Psoas muscle (tissue), 8 donors: ENCODE measurements around the gene ZFHX3. TPM values are rescaled to one million over a fixed set of nuclear protein-coding genes. Genes with fewer than 3 reads are reported as not detected.

Experiments
- ATAC-seq, 4 donors: fragments of 200-7000 bp; cut with Tn5 transposase; one replicate each; pipeline ENCODE4 v1.9.1; 2020; ENCODE audit warnings: moderate library complexity in 3 of 4, mild to moderate bottlenecking in 2 of 4
- DNase-seq, 2 donors: peaks; one replicate each; pipeline ENCODE4 v3.0.0-alpha.2; 2020
- H3K27ac ChIP-seq: fragments of 200-600 bp; one replicate; pipeline ENCODE4 v1.8.0; 2022
- H3K27me3 ChIP-seq, 3 donors: fragments of 200-600 bp in 1 of 3; one replicate each; pipeline versions ENCODE4 v1.6.1 to v1.8.0; 2013 to 2022; ENCODE audit warnings: low read length in 2 of 3, mild to moderate bottlenecking in 2 of 3, moderate library complexity in 1 of 3; ENCODE audit not compliant: insufficient read depth in 3 of 3
- H3K36me3 ChIP-seq, 2 donors: fragments of 200-600 bp in 1 of 2; one replicate each; pipeline versions ENCODE4 v1.6.1 to v1.8.0; 2013 to 2022; ENCODE audit warnings: low read depth in 1 of 2, mild to moderate bottlenecking in 1 of 2, moderate library complexity in 1 of 2; ENCODE audit not compliant: insufficient read depth in 1 of 2
- H3K4me1 ChIP-seq: fragments of 200-600 bp; one replicate; pipeline ENCODE4 v1.8.0; 2022
- H3K4me3 ChIP-seq: fragments of 200-600 bp; one replicate; pipeline ENCODE4 v1.8.0; 2022; ENCODE audit warnings: mild to moderate bottlenecking
- H3K9me3 ChIP-seq: fragments of 200-600 bp; one replicate; pipeline ENCODE4 v1.8.0; 2022
- CTCF ChIP-seq: fragments of 200-600 bp; IDR thresholded peaks from one replicate; pipeline ENCODE4 v1.8.0; 2022; ENCODE audit warnings: antibody characterized with exemption
- WGBS, 3 donors: extraction: QIAGEN DNeasy Blood & Tissue Kit; methylation state at CpG; one replicate each; pipeline versions ENCODE4 v1.1.6 to v1.1.7; 2013; 5-methylcytosine and 5-hydroxymethylcytosine counted together
- intact Hi-C, 2 donors: fragments of 100-400 bp; cut with DNase I; formaldehyde crosslinking; loops; one replicate each; pipeline versions ENCODE4 v1.11.0 to v1.14.2; 2022
- polyA plus RNA-seq, 3 donors: library from polyadenylated mRNA; stranded (reverse); fragments of 200-250 nt; gene quantifications; one replicate each; pipeline ENCODE4 v1.2.3, GENCODE V29; 2013
- total RNA-seq, 4 donors: library from RNA; stranded (reverse); fragmentation: NEBNext Ultra II Directional in 2 of 4; extraction: Animal tissue kit (Norgen Biotek cat#: 25700) in 2 of 4; gene quantifications; one replicate each; pipeline versions ENCODE4 v1.2.1 to v1.2.4, GENCODE V29; 2021 to 2023
- donor health status: healthy with polysubstance abuse.
- donor health status: DM: no; HTN: no; CAD: no; lungs with moderate emphysema.
- donor health status: Bipolar disorder and iron deficiency.
- donor health status: healthy.
- donor health status: DM: yes; HTN: yes; CAD: no.
- donor health status: DM: no; HTN: no; CAD: no.
- donor health status: DM: no; HTN: no; CAD: no.
- donor health status: DM: yes; HTN: yes; CAD: no.

ZFHX3 gene
- total and polyA plus RNA-seq, 7 donors: 3.3 to 36.9 (median 11.5) TPM

- H3K4me1 ChIP-seq: peaks cover 8% of the 10 kb centered on the region
- peak; percentile 68 to 87 for DNase-seq
- peak; percentile 88 to 93 (median 91) for ATAC-seq
- H3K27me3 ChIP-seq: no peaks in the 10 kb centered on the region
- no peak for TF ChIP-seq CTCF
- H3K36me3 ChIP-seq: no peaks in the 10 kb centered on the region
- 62 to 71% (median 64%) methylated on average over 19 of the region's 19 CpGs for WGBS, 3 donors
- H3K27ac ChIP-seq: peak overlapping the region; percentile 51
- intact Hi-C loops: no loop called here
- H3K9me3 ChIP-seq: no peaks in the 10 kb centered on the region
- no peak overlapping the region for H3K4me3 ChIP-seq
Observed at GRCh38 chr16:72908362-72909167, 139.4 kb downstream of the ZFHX3 start.

GRCh38 chr16:72905581-72905980 is 142.3 kb downstream of the ZFHX3 start:
- Histone ChIP-seq H3K4me1 (peaks cover 14% of the 10 kb centered on the region), H3K9me3 (no peaks in the 10 kb centered on the region), H3K36me3 (no peaks in the 10 kb centered on the region), H3K4me3 (no peak overlapping the region), H3K27me3 (no peaks in the 10 kb centered on the region), H3K27ac (peak overlapping the region; percentile 36)
- intact Hi-C loops: no loop called here
- ATAC-seq (no peak), DNase-seq (no peak)
- TF ChIP-seq CTCF: no peak
- WGBS, 3 donors: 79 to 88% (median 80%) methylated on average over 4 of the region's 4 CpGs

- Histone ChIP-seq H3K27ac (no peak overlapping the region), H3K36me3 (no peaks in the 10 kb centered on the region), H3K4me1 (peaks cover 7% of the 10 kb centered on the region), H3K27me3 (no peaks in the 10 kb centered on the region), H3K4me3 (no peak overlapping the region), H3K9me3 (no peaks in the 10 kb centered on the region)
- TF ChIP-seq CTCF: no peak
- intact Hi-C loops: loop anchor here in 1 of 2 donors (5.0 kb wide), 1 partner anchor 34 kb away; no protein-coding TSS in a partner anchor
- ATAC-seq: no peak
- WGBS, 3 donors: 70 to 78% (median 73%) methylated on average over 6 of the region's 6 CpGs
- no peak for DNase-seq
Observed at GRCh38 chr16:72903176-72903575, 144.8 kb downstream of the ZFHX3 start.

- 72 to 78% (median 78%) methylated on average over 7 of the region's 7 CpGs for WGBS, 3 donors
- intact Hi-C loops: loop anchor here in 1 of 2 donors (5.0 kb wide), 1 partner anchor 35 kb away; no protein-coding TSS in a partner anchor
- no peak for ATAC-seq
- H3K9me3 ChIP-seq: no peaks in the 10 kb centered on the region
- H3K36me3 ChIP-seq: no peaks in the 10 kb centered on the region
- DNase-seq: no peak
- H3K4me3 ChIP-seq: no peak overlapping the region
- no peak overlapping the region for H3K27ac ChIP-seq
- H3K27me3 ChIP-seq: no peaks in the 10 kb centered on the region
- no peak for TF ChIP-seq CTCF
- H3K4me1 ChIP-seq: peaks cover 6% of the 10 kb centered on the region
Observed at GRCh38 chr16:72902206-72902605, 145.7 kb downstream of the ZFHX3 start.
